T-helper 1 cell treated with Interleukin-12 subunit alpha and Interleukin-12 subunit beta and Interleukin-4 antibody, amounts not matched to agents 30 μg/mL and 1 μg/mL, for 36 hours (primary cell): ENCODE measurements around the gene LLGL1.
A peak's percentile ranks its signal among the peaks of the same experiment; 100 is the strongest.

Source experiments
- H3K27ac Mint-ChIP-seq: one replicate; pipeline ENCODE4 v1.8.0; 2021; ENCODE audit warnings: mild to moderate bottlenecking, mixed read lengths
- H3K27me3 Mint-ChIP-seq: one replicate; pipeline ENCODE4 v1.8.0; 2021; ENCODE audit warnings: low read depth, mixed read lengths
- H3K36me3 Mint-ChIP-seq: one replicate; pipeline ENCODE4 v1.8.0; 2021; ENCODE audit warnings: low read depth, mixed read lengths
- H3K4me1 Mint-ChIP-seq: one replicate; pipeline ENCODE4 v1.8.0; 2021; ENCODE audit warnings: low read depth, mixed read lengths
- H3K4me3 Mint-ChIP-seq: one replicate; pipeline ENCODE4 v1.8.0; 2021; ENCODE audit warnings: mild to moderate bottlenecking, moderate library complexity, mixed read lengths
- H3K9me3 Mint-ChIP-seq: one replicate; pipeline ENCODE4 v1.8.0; 2021; ENCODE audit warnings: mixed read lengths

LLGL1 gene

GRCh38 chr17:18247613-18248001 lies 22.2 kb downstream of the LLGL1 start:
- H3K36me3 Mint-ChIP-seq: peaks cover 30% of the 10 kb centered on the region
- no peak overlapping the region for H3K27ac Mint-ChIP-seq
- peaks cover 3% of the 10 kb centered on the region for H3K4me1 Mint-ChIP-seq
- H3K9me3 Mint-ChIP-seq: no peaks in the 10 kb centered on the region
- no peak overlapping the region for H3K4me3 Mint-ChIP-seq
- no peaks in the 10 kb centered on the region for H3K27me3 Mint-ChIP-seq

GRCh38 chr17:18248300-18248731 lies 22.9 kb downstream of the LLGL1 start:
- Mint-ChIP-seq H3K4me1 (peaks cover 3% of the 10 kb centered on the region), H3K36me3 (peaks cover 31% of the 10 kb centered on the region), H3K27ac (no peak overlapping the region), H3K4me3 (no peak overlapping the region), H3K27me3 (no peaks in the 10 kb centered on the region), H3K9me3 (no peaks in the 10 kb centered on the region)

- peaks cover 3% of the 10 kb centered on the region for H3K4me1 Mint-ChIP-seq
- H3K27ac Mint-ChIP-seq: no peak overlapping the region
- no peak overlapping the region for H3K4me3 Mint-ChIP-seq
- H3K27me3 Mint-ChIP-seq: no peaks in the 10 kb centered on the region
- peaks cover 34% of the 10 kb centered on the region for H3K36me3 Mint-ChIP-seq
- no peaks in the 10 kb centered on the region for H3K9me3 Mint-ChIP-seq
Observed at GRCh38 chr17:18248811-18249210, 23.4 kb downstream of the LLGL1 start.

GRCh38 chr17:18250259-18250658 lies 24.8 kb downstream of the LLGL1 start:
- no peak overlapping the region for H3K4me3 Mint-ChIP-seq
- no peaks in the 10 kb centered on the region for H3K27me3 Mint-ChIP-seq
- H3K27ac Mint-ChIP-seq: no peak overlapping the region
- peaks cover 38% of the 10 kb centered on the region for H3K36me3 Mint-ChIP-seq
- peaks cover 3% of the 10 kb centered on the region for H3K4me1 Mint-ChIP-seq
- H3K9me3 Mint-ChIP-seq: no peaks in the 10 kb centered on the region

- Mint-ChIP-seq H3K9me3 (no peaks in the 10 kb centered on the region), H3K27ac (no peak overlapping the region), H3K4me1 (peaks cover 4% of the 10 kb centered on the region), H3K27me3 (no peaks in the 10 kb centered on the region), H3K36me3 (peaks cover 38% of the 10 kb centered on the region), H3K4me3 (no peak overlapping the region)
Observed at GRCh38 chr17:18250708-18251107, 25.3 kb downstream of the LLGL1 start.

GRCh38 chr17:18251204-18251603 lies 25.8 kb downstream of the LLGL1 start:
- no peaks in the 10 kb centered on the region for H3K27me3 Mint-ChIP-seq
- peaks cover 40% of the 10 kb centered on the region for H3K36me3 Mint-ChIP-seq
- peaks cover 6% of the 10 kb centered on the region for H3K4me1 Mint-ChIP-seq
- no peak overlapping the region for H3K4me3 Mint-ChIP-seq
- H3K27ac Mint-ChIP-seq: no peak overlapping the region
- no peaks in the 10 kb centered on the region for H3K9me3 Mint-ChIP-seq

- Mint-ChIP-seq H3K27me3 (no peaks in the 10 kb centered on the region), H3K27ac (no peak overlapping the region), H3K36me3 (peaks cover 38% of the 10 kb centered on the region), H3K4me3 (no peak overlapping the region), H3K4me1 (peaks cover 9% of the 10 kb centered on the region), H3K9me3 (no peaks in the 10 kb centered on the region)
Observed at GRCh38 chr17:18252160-18252559, 26.7 kb downstream of the LLGL1 start.

- Mint-ChIP-seq H3K27me3 (no peaks in the 10 kb centered on the region), H3K36me3 (peaks cover 37% of the 10 kb centered on the region), H3K4me1 (peaks cover 13% of the 10 kb centered on the region), H3K4me3 (no peak overlapping the region), H3K27ac (no peak overlapping the region), H3K9me3 (no peaks in the 10 kb centered on the region)
Observed at GRCh38 chr17:18253187-18253884, 27.9 kb downstream of the LLGL1 start.

- peaks cover 35% of the 10 kb centered on the region for H3K36me3 Mint-ChIP-seq
- no peaks in the 10 kb centered on the region for H3K9me3 Mint-ChIP-seq
- H3K27me3 Mint-ChIP-seq: no peaks in the 10 kb centered on the region
- H3K4me3 Mint-ChIP-seq: no peak overlapping the region
- peaks cover 16% of the 10 kb centered on the region for H3K4me1 Mint-ChIP-seq
- H3K27ac Mint-ChIP-seq: no peak overlapping the region
Observed at GRCh38 chr17:18253947-18254821, 28.7 kb downstream of the LLGL1 start.

- no peak overlapping the region for H3K4me3 Mint-ChIP-seq
Observed at GRCh38 chr17:18254888-18255649, 29.6 kb downstream of the LLGL1 start.

GRCh38 chr17:18256351-18256750 lies 30.9 kb downstream of the LLGL1 start:
- Mint-ChIP-seq H3K36me3 (peaks cover 25% of the 10 kb centered on the region), H3K27me3 (no peaks in the 10 kb centered on the region), H3K4me1 (peaks cover 24% of the 10 kb centered on the region), H3K9me3 (no peaks in the 10 kb centered on the region), H3K4me3 (no peak overlapping the region), H3K27ac (no peak overlapping the region)

More at GRCh38 chr17:18254888-18255649, 29.6 kb downstream of the LLGL1 start:
- Mint-ChIP-seq H3K36me3 (peaks cover 34% of the 10 kb centered on the region), H3K27me3 (no peaks in the 10 kb centered on the region), H3K27ac (no peak overlapping the region), H3K9me3 (no peaks in the 10 kb centered on the region), H3K4me1 (peaks cover 22% of the 10 kb centered on the region)

GRCh38 chr17:18256776-18257175 lies 31.3 kb downstream of the LLGL1 start:
- H3K4me3 Mint-ChIP-seq: peak overlapping the region; percentile 99
- H3K36me3 Mint-ChIP-seq: peaks cover 23% of the 10 kb centered on the region
- no peaks in the 10 kb centered on the region for H3K9me3 Mint-ChIP-seq
- H3K27me3 Mint-ChIP-seq: no peaks in the 10 kb centered on the region
- peaks cover 27% of the 10 kb centered on the region for H3K4me1 Mint-ChIP-seq
- H3K27ac Mint-ChIP-seq: peak overlapping the region; percentile 41

- Mint-ChIP-seq H3K27me3 (no peaks in the 10 kb centered on the region), H3K36me3 (peaks cover 23% of the 10 kb centered on the region), H3K27ac (peak overlapping the region; percentile 89), H3K9me3 (no peaks in the 10 kb centered on the region), H3K4me3 (peak overlapping the region; percentile 99), H3K4me1 (peaks cover 30% of the 10 kb centered on the region)
Observed at GRCh38 chr17:18257268-18257981, 32.0 kb downstream of the LLGL1 start.

GRCh38 chr17:18257982-18258355 lies 32.5 kb downstream of the LLGL1 start:
- peaks cover 21% of the 10 kb centered on the region for H3K36me3 Mint-ChIP-seq
- H3K9me3 Mint-ChIP-seq: no peaks in the 10 kb centered on the region
- no peaks in the 10 kb centered on the region for H3K27me3 Mint-ChIP-seq
- peak overlapping the region; percentile 99 for H3K4me3 Mint-ChIP-seq
- H3K4me1 Mint-ChIP-seq: peaks cover 30% of the 10 kb centered on the region
- peak overlapping the region; percentile 89 for H3K27ac Mint-ChIP-seq
